HG03432 (cell line): Measurements from ENCODE around the gene KCNT2.

ENCODE experiments used
- ATAC-seq: cut with Tn5 transposase; IDR thresholded peaks from one replicate; pipeline ENCODE4 v1.9.1; 2021; ENCODE audit warnings: mild to moderate bottlenecking, moderate library complexity; ENCODE audit not compliant: unreplicated experiment

The KCNT2 gene

DNA sequence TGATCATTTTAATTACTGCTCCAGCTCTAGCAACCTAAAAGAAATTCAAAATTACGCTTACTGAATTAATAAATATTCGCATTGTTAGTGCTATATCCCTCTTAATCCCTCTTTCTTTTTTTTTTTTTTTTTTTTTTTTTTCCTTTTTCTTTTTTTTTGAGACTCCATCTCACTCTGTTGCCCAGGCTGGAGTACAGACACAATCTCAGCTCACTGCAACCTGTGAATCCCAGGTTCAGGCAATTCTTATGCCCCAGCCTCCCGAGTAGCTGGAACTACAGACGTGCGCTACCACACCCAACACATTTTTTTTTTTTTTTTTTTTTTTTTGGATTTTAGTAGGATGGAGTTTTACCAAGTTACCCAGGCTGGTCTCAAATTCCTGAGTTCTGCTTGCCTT is 157.1 kb downstream of the KCNT2 start:
- no peak for ATAC-seq

DNA sequence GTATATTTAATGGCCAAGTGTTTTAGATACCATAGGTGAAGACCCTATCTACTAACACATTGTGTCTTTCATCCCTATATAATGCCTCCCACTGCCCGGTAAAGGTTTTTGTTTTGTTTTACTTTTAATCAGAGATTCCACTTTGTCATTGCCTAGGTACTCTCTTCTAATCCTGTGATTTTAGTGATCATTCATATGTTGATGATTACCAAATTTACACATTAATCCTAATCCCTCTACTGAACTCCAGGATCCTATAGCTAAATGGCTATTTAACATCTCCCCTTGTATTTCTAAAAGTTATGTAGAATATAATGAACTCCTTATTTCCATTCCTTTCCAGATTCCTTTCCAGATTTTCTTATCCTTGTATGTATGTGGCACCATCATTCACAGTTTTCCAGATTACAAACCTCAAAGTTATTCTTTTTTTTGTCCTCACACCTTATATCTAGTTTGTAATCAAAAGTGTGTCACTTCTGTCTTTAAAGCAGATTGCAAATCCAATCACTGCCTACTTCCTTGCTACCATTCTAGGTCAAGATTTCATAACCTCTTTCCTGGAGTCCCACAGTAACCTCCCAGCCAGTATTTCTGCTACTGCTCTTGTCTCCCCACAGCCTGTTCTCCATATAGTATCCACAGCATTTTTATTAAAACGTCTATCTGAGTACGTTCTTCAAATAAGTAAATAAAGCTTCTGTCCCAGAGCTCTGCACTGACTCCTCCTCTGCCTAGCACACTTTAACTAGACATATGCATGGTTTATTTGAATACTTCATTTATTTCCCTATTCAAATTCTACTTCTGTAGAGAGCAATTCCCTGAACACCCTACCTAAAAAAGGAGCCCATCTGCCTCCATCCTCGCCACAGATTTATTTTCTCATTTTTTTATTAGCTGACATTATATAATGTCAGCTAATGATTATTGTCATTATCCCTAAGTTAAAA is 157.8 kb downstream of the KCNT2 start:
- ATAC-seq = no peak

DNA sequence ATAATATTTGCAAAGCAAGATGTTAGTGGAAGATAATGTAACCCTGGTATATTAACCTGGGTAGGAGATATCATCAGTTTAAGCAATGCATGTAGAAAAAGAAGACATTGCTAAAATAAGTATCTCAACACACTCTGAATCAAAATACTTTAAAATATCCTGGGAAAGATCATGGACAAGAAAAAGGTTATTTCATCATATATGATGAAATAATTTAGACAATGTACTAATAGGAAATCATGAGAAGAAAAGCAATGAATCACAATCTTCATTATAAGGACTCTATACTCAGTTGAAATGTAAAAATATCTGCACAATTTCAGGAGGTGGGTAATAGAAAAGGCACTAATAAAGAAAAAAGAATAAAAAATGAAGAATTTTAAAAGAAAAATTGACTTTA is 158.8 kb downstream of the KCNT2 start:
- no peak for ATAC-seq

DNA sequence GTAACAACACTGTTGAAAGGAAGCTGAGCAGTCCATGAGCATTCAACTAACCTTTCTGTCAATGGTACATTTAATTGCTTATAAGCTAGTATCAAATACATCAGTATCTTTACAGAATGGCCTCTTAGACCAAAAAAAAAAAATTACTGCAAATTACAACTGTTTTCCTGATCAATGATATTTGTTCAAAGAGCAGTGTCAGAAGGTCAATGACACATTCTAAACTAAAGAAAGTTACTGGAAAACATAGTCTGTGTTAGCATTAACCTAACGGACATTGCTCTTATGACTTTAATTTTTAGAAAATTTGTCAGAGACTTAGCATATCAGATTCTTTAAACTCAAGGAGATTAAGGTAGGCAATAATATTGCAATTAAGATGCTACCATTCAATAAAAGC is 162.5 kb downstream of the KCNT2 start:
- ATAC-seq = no peak

DNA sequence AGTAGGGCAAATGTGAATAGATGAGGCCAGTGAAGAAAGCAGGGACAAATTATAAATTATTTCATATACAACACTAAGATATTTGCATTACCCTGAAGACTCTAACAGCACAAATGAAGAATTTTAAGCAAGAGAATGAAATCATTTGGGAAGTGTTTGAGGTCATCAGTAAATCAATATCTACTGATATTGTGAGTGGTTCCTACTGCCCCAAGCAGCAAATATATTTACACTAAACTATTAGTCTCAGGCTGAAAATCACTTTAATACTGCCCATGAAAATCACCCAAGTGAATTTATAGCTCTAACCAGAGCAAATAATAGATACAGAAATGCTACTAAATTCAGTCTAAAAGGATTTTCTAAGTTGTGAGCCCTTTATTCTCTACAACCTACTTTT is 163.6 kb downstream of the KCNT2 start:
- ATAC-seq = no peak

DNA sequence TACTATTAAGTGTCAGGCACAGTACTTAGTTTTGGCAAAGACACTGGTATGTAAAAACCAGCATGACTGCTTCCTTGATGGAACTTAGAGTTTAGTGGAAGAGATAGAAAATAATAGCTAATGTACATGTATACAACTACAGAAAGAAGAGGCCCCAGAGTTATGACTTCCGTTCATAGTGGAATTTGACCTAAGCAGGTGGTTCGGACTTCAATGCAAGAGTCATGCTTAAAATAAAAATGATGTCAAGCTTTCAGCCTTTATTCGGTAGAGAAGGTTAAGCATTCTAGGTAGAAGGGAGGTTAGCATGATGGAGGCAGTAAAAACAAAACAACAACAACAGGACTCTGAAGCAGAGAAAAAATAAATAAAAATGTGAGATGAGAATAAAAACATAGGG is 165.9 kb downstream of the KCNT2 start:
- ATAC-seq = no peak

DNA sequence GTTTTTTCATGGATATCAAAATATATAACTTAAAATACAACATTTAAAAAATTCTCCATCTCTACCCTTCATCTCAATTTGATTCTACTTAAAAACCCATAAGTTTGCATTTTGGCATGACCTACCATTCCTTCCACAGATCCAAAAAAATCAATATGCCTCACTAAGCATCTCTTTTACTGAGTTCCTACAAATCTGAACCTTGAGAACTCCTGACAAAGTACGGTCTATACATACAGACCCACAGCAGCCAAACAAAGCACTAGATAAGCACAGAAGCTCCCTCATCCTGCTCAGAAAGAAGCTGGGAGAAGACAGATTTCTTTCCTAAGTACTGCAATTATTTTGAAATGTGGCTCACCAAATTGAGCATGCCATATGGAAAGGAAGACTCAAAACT is 167.5 kb downstream of the KCNT2 start:
- ATAC-seq = no peak

DNA sequence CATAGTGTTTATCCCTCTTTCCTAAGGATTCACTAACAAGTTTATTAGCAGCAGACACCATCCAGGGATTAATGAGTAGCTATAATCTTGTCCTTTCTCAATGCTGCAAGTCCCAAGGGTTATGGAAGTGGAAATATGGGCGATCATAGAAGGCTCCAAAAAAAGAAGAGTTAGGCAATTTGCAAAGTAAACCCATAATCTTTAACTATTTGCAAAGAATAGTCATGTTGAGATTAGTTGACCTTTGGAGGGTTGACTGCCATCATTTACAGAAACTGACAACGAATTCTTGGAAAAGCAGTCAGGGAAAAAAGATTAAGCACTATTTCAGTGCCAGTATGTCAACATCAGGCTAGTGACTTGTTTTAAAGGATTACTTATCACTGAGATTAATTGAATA is 169.9 kb downstream of the KCNT2 start:
- no peak for ATAC-seq

DNA sequence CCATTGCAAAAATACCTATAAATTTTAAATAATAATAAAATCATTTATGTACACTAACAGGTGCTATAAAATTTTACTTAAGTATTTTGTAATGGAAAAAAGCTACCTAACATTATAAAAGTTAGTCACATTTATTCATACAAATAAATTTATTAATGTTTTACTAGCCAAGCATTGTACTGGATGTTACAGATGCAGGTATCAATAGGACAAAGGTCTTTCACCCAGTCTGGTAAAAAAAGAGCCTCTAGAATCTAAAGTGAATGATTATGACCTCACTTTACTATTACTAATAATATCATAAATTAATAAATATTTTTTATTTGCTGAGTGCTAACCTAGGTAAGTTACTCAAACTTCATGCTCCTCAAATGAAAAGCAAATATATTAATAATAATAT is 170.6 kb downstream of the KCNT2 start:
- ATAC-seq = no peak

DNA sequence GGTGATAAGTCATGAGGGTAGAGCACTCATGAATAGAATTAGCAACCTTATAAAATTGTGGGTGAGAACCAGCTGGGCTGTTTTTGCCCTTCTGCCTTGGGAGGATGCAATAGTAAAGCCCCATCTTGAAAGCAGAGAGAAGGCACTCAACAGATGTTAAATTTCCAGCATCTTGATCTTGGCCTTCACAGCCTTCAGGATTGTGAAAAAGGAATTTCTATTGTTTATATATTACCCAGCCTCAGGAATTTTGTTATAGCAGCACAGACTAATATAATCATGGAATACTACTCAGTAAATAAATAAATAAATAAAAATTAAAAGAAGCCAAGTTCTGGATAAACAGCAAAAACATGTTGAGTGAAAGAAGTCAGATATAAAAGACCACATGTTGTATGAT is 175.2 kb downstream of the KCNT2 start:
- ATAC-seq = no peak

DNA sequence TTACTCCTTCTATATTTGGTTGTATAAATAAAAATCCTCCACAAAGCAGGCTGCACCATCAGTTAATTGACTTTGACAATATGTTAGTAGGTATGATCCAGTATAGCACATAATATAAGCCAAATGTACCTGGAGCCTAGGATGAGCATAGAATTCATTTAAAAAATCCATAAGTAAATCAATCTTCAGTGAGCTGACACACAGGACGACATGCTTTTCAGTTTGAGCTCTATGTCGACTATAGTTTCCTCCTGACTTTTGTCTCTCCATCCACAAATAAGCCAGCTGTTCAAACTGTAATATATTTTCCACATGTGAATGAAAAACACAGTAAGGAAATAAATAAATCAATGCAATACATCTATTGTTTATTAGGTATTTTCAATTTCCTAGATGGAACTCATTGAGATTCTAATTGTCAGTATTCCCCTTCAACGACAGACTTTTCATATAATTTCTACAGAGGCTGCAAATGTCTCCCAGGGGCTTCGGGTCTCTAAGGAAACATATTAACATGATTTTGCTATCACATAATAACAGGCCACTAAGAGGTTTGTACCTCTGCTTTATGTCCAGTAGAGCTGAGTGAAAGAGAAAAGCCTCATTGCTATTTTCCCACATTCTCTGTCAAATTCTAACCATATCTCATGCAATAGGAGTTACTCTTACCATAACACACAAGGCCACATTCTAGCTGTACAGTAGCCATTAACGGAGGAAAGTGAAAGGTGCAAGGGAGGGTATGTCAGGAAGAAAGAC is 180.1 kb downstream of the KCNT2 start:
- no peak for ATAC-seq

DNA sequence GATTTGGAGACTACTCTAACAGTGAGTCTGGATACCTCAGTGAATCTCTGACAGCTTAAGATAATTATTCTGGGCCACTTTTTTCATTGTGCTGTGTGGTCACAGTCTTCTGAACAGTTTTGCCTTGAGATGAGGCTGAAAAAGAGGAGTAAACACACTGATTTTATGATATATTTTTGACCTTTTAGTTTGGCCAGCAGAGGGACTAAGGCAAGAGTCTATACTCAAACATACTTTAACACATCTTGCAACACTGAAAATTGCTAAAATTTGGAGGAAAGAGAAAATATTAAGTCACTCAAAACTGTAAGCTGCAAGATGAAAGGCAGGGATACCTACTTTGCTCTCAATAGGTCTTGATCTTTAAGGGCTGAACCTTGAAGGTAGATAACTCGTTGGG is 182.7 kb downstream of the KCNT2 start:
- no peak for ATAC-seq

DNA sequence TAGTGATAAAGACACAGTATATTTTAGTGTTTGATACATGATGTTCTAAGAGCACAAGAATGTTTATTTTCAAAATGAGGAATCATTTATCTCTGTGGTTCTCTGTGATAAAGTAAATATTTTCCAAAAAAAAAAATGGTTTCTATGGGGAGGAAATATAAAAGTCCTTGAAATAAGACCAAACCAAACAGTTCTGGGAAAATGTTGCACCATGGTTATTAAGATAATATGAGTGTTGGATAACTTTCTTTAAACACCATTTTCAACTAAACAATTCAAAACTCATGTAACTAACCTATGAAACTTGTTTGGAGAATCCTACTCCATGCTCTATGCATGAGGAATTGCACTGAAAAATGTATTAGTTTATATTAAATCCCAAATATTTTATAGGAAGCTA is 184.6 kb downstream of the KCNT2 start:
- no peak for ATAC-seq

DNA sequence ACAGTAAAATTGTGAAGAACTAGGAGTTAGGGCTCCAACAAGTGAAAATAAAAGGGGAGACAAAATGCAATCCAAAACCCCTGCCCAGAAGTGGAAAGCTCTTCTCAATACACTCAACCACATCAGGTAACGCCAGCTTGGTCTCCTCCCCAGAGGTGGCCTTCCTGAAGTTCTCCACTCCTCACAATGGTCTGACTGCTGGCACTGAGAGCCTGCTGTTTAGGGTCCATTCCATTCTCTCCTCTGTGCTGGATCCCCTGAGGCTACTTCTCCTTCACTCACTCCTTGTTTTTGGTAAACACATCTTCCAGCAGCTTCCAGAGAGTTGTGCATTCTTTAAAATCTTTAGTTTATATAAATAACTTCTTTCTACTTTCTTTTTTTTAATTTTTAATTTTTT is 189.5 kb downstream of the KCNT2 start:
- no peak for ATAC-seq

DNA sequence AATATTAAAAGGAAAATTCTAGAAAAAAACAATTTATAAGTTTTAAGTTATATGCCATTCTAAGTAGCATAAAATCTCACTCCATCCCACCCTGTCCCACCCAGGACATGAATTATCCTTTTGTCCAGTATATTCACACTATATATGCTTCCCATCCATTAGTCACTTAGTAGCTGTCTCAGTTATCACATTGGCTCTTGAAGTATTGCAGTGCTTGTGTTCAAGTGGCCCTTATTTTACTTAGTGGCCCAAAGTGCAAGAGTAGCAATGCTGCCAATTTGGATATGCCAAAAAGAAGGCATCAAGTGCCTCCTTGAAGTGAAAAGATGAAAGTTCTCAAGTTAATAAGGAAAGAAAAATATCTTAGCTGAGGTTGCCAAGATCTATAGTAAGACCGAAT is 192.3 kb downstream of the KCNT2 start:
- ATAC-seq = no peak

DNA sequence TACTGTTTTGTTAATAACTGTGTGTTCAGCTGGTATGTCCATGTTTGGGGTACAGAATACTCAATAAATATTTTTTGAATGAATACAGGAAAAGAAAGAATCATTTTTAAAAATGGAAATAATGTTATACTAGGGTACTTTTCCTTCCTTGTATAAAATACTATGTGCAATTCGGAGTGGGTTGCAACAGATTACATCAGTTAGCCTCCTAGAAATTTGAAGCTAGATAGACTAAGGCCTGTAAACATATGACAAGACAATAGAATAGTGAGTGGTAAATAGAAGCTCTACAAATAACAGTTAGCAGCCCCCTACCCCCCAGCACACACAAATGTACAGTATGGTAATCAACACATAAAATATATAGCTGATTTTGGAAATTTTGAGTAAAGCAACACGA is 195.9 kb downstream of the KCNT2 start:
- ATAC-seq = no peak

DNA sequence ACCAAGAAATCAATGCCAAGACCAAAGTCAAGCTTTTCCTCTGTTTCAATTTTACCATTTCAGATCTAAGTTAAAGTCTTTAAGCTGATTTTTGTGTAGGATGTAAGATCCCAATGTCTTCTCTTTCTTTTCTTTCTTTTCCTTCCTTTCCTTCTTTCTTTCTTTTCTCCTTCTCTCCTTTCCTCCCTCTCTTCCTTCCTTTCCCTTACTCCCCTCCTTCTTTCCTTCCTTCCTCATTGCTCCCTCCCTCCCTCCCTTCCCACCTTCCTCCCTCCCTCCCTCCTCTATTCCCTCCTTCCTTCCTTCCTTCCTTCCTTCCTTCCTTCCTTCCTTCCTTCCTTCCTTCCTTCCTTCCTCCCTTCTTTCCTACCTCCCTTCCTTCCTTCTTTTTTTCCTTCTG is 197.5 kb downstream of the KCNT2 start:
- no peak for ATAC-seq

DNA sequence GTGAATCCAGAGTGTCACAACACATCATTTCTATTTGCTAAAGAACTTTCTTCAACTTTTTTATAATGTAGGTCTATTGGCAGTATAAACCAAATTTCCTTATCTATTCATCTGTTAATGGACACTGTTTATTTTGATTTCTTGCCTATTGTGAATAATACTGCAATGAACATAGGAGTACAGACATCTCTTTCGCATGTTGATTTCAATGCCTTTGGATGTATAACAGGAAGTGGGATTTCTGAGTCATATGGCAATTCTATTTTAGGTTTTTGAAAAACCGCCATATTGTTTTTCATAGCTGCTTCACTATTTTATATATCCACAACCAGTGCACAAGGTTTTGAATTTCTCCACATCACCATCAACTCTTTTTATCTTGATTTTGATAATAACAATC is 198.7 kb downstream of the KCNT2 start:
- ATAC-seq = no peak

DNA sequence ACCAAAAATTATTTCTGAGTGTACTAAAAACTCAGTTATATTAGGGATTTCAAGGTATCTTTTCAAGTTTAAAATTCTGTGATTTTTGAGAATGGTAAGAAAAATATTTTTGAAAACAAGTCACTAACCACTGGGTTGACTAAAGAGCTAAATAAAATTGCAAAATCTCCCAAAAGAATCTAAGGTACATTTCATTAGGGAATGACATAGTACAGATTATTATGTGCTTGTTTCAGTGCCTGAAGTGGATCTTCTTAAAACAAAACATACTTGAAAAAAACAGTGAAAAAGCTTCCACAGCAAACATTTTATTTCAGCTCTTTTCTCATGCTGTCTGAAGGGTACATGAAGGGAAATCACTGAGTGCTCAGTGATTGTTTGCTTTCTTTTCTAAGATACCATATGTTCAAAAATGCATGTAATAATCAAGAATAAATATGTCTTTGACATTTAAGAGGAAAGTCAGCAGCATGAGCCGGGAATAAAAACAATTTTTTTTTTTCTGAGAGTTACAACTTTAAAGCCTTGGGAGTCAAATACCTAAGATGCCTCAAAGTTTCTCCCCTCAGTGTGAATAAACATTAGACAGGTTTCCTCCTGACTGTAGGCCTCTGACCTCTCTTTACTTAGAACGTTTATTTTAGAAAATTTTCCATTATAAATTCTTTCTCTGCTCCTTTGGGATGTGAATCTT is 200.7 kb downstream of the KCNT2 start:
- ATAC-seq = no peak

DNA sequence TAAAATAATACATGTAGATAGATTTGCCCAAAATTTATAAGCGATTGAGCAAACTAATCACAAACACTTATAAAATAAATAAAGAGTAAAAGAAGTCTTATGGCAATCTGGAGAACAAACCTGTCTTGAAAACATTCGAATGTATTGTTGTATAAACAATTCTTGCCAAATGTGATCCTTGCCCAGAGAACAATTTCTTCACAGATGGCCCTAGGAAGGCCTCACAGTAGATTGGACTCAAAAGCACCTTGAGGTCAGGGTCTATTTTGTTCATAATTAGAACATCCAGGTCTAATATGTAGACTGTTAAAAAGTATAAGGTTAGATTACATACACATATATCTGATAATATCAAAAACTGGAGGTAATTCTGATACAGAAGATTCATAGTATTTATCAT is 202.4 kb downstream of the KCNT2 start:
- ATAC-seq = no peak

DNA sequence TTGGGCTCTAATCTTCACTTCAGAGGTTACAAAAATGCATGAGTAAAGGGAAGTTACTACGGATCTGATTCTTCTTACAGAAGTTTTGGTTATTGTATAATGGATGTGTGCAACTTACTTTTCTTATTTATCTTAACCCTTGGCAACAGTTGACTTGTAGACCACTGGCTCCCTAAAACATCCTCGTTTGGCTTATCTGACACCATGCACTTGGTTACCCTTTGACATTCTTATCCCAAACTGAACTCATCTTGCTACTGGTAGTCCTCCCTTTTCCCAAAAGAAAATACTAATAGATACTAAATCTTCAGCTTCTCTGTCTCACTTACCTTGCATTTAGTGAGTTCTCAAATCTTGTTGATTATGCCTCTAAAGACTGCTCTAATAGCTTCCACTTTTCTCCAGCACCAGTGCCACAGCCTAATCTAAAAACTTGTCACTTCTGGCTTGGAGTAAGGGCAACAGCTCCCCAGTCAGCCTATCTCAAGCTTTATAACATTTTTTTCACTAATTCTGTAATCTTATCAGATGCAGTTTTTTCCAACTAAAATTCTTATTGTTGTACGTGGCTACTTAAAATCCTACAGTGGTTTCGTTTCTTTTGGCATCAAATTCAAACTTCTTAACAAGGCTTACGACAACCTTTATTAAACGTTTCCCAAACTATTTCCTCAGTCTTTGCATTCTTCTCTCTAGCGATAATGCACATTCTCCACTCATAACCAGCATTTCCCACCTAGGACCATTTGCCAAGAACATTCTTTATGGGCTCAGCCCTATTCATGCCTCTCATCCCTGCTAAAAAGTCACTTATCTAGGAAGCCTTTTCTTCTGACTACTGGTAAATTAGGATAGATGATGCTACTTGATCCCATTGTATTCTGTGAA is 204.2 kb downstream of the KCNT2 start:
- no peak for ATAC-seq
